H1 (cell line): Measurements from ENCODE around the gene REXO5.

Experiments used
- CBX8 ChIP-seq: fragments of 300-800, 300-1000 bp; sonication (generic); IDR thresholded peaks from 2 replicates; pipeline ENCODE4 v1.7.1; 2016; ENCODE audit warnings: low read depth, low read length, borderline replicate concordance
- MAX ChIP-seq: IDR thresholded peaks from 2 replicates; pipeline ENCODE4 v1.6.1; 2012; ENCODE audit warnings: inconsistent platforms
- POLR2A ChIP-seq, 2 experiments: IDR thresholded peaks; 1 replicate in 1 of 2; 2 replicates in 1 of 2; pipeline ENCODE4 v1.6.1; 2011; ENCODE audit warnings: low read depth in 2 of 2, low read length in 2 of 2, mild to moderate bottlenecking in 2 of 2; ENCODE audit errors: control extremely low read depth in 1 of 2
- RNF2 ChIP-seq: fragments of 200-900, 300-1000 bp; sonication (generic); IDR thresholded peaks from 2 replicates; pipeline ENCODE4 v1.7.1; 2016; ENCODE audit warnings: borderline replicate concordance, low read depth, mild to moderate bottlenecking, antibody characterized with exemption, low read length; ENCODE audit not compliant: poor library complexity, severe bottlenecking; ENCODE audit errors: missing control alignments
- RXRA ChIP-seq: IDR thresholded peaks from 2 replicates; pipeline ENCODE4 v1.6.1; 2011; ENCODE audit warnings: low read depth, mild to moderate bottlenecking, low read length, moderate library complexity; ENCODE audit not compliant: insufficient read depth
- SP1 ChIP-seq: IDR thresholded peaks from 2 replicates; pipeline ENCODE4 v1.6.1; 2011; ENCODE audit warnings: low read depth, low read length
- SP2 ChIP-seq: IDR thresholded peaks from 2 replicates; pipeline ENCODE4 v1.6.1; 2012; ENCODE audit warnings: mild to moderate bottlenecking, low read length, inconsistent platforms
- TBP ChIP-seq: IDR thresholded peaks from 2 replicates; pipeline ENCODE4 v1.6.1; 2011; ENCODE audit warnings: low read depth, low read length, improper control_type of control experiment
- YY1 ChIP-seq: IDR thresholded peaks from 2 replicates; pipeline ENCODE4 v1.6.1; 2011; ENCODE audit warnings: low read depth, mild to moderate bottlenecking, low read length

DNA sequence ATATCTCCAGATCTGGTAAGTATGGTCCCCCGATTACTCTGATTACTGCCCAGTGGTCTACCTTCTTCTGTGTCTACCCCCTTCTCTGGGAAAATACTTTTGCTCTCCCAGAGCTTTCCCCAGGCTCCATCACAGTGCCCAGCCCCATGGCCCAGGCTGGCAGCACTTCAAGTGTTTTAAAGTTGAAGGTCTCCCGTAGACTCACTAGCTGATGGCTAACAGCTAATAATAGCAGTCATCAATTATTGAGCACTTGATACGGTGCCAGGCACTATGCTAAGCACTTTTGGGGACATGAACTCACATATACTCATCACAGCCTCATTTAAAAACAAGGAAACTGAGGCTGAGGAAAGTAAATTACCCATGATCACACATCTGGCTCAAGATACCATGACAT is 60.5 kb downstream of the REXO5 start:
- TF ChIP-seq POLR2A (IDR thresholded peaks at IDR 0.05; ENCODE audit: control extremely low read depth in 1 of 2, low read depth in 2 of 2, low read length in 2 of 2) (no peak), MAX (no peak), SP2 (no peak), YY1 (no peak), RNF2 (no peak), RXRA (no peak), TBP (no peak), CBX8 (no peak), SP1 (no peak)
